CD8-positive, alpha-beta memory T cell (primary cell): ENCODE data around the gene NFE2L1. TPM values are rescaled to one million over a fixed set of nuclear protein-coding genes. Genes with fewer than 3 reads are reported as not detected.

Experiments used
- CTCF ChIA-PET: fragments of 350-600 bp; sonication (Branson Sonifier 250); formaldehyde crosslinking; loops from one replicate; lab custom pipeline; 2021; ENCODE audit warnings: antibody characterized with exemption; lab: Charles Lee
- POLR2A ChIA-PET: fragments of 350-600 bp; sonication (Branson Sonifier 250); formaldehyde crosslinking; loops from one replicate; lab custom pipeline; 2021; ENCODE audit warnings: antibody characterized with exemption; lab: Charles Lee
- DNase-seq, 5 donors: peaks; one replicate each; pipeline versions ENCODE4 v3.0.0 to v3.0.0-alpha.2; 2020 to 2022; ENCODE audit warnings: mixed read lengths in 1 of 5
- H3K27ac ChIP-seq: one replicate; pipeline ENCODE4 v1.7.0; 2013; ENCODE audit warnings: low read depth, mild to moderate bottlenecking, low read length, moderate library complexity
- H3K27me3 ChIP-seq: 2 replicates; pipeline ENCODE4 v1.7.0; 2013; ENCODE audit warnings: low read length, mild to moderate bottlenecking; ENCODE audit not compliant: insufficient read depth, poor library complexity, severe bottlenecking
- H3K36me3 ChIP-seq: 2 replicates; pipeline ENCODE4 v1.7.0; 2013; ENCODE audit warnings: mild to moderate bottlenecking, low read length, moderate library complexity; ENCODE audit not compliant: insufficient read depth
- H3K4me1 ChIP-seq: 2 replicates; pipeline ENCODE4 v1.7.0; 2013; ENCODE audit warnings: mild to moderate bottlenecking, low read length, moderate library complexity; ENCODE audit not compliant: insufficient read depth
- H3K4me3 ChIP-seq: 2 replicates; pipeline ENCODE4 v1.7.0; 2013; ENCODE audit warnings: mild to moderate bottlenecking, low read length
- H3K9me3 ChIP-seq: 2 replicates; pipeline ENCODE4 v1.7.0; 2013; ENCODE audit warnings: mild to moderate bottlenecking, low read length
- H3K27ac Mint-ChIP-seq, 8 donors: one replicate each; pipeline ENCODE4 v1.8.0; 2020 to 2021; ENCODE audit warnings: mixed read lengths in 8 of 8, mild to moderate bottlenecking in 6 of 8, inconsistent platforms in 3 of 8, moderate library complexity in 3 of 8
- H3K27me3 Mint-ChIP-seq, 2 donors: one replicate each; pipeline ENCODE4 v1.8.0; 2020 to 2021; ENCODE audit warnings: mixed read lengths in 2 of 2, mild to moderate bottlenecking in 1 of 2, moderate library complexity in 1 of 2
- H3K36me3 Mint-ChIP-seq, 3 donors: one replicate each; pipeline ENCODE4 v1.8.0; 2020 to 2021; ENCODE audit warnings: mixed read lengths in 3 of 3, inconsistent platforms in 1 of 3, mild to moderate bottlenecking in 1 of 3
- H3K4me1 Mint-ChIP-seq, 3 donors: one replicate each; pipeline ENCODE4 v1.8.0; 2020 to 2021; ENCODE audit warnings: mixed read lengths in 3 of 3, inconsistent platforms in 1 of 3, mild to moderate bottlenecking in 1 of 3
- H3K4me3 Mint-ChIP-seq, 7 donors: one replicate each; pipeline ENCODE4 v1.8.0; 2020 to 2021; ENCODE audit warnings: mixed read lengths in 7 of 7, mild to moderate bottlenecking in 6 of 7, moderate library complexity in 4 of 7, inconsistent platforms in 2 of 7
- H3K9me3 Mint-ChIP-seq, 5 donors: one replicate each; pipeline ENCODE4 v1.8.0; 2020 to 2022; ENCODE audit warnings: mixed read lengths in 5 of 5, mild to moderate bottlenecking in 3 of 5, moderate library complexity in 2 of 5, inconsistent platforms in 1 of 5
- polyA plus RNA-seq: library from polyadenylated mRNA; unstranded; fragments of 300-500 nt; fragmentation: Illumina TruSeq; gene quantifications from one replicate; pipeline ENCODE4 v1.2.3, GENCODE V29; 2021
- total RNA-seq, 2 experiments: library from RNA; stranded (reverse); gene quantifications; one replicate each; pipeline ENCODE4 v1.2.3, GENCODE V29; 2021

Gene NFE2L1
- total and polyA plus RNA-seq, 3 experiments from 2014 or later: 13.1 to 98.4 (median 94.5) TPM

DNA sequence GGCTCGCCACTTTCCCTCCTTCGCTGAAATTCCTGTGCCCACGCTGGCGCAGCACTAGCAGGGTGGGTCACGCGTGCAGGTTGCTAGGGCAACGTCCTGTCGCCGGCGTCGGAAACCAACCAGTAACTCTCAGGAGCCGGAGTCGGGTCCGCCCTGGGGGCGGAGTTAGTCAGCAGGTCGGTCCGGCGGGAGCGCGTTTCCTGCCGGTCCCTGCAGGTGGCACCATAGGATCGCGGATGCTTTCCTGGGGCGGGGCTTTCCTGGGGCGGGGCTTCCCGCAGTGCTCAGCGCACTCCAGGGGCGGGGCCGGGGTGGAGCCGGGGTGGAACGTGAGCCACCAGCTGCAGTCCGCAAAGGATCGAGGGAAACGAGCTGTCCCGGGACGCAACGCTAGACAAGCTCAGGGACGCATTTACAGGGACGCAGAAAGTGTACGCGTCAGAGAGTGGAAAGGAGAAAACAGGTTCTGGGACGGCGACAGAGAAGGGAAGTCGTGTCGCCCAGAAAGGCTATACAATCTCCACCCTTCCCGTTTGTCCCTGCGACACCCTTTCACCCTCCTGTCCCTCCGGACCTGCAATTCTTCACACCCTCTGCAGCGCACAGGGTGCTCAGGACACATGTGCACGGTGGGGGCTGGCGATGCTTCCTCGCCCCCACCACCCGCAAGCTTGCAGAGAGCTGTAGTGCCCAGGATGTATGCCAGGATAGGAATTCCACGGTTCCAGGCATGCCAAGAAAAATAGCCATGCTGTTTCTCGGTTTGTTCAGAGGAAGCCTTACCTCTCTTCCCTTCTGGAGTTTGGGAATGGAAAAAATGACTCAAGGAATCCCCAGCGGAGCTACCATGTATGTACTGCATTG lies 22.9 kb upstream of the NFE2L1 start:
- H3K9me3 ChIP-seq: no peaks in the 10 kb centered on the region
- peak overlapping the region; percentile 81 to 96 (median 88) for H3K4me3 Mint-ChIP-seq
- DNase-seq: peak; percentile 93 to 99 (median 98)
- H3K36me3 ChIP-seq: no peaks in the 10 kb centered on the region
- peaks cover 36% of the 10 kb centered on the region for H3K4me1 ChIP-seq
- H3K4me3 ChIP-seq: peak overlapping the region; percentile 60
- H3K27me3 ChIP-seq: peaks cover 10% of the 10 kb centered on the region
- peak overlapping the region; percentile 49 for H3K27ac ChIP-seq
- no peaks in the 10 kb centered on the region for H3K36me3 Mint-ChIP-seq
- POLR2A ChIA-PET: interaction anchor here (0.6 to 1.4 kb wide), 3 partner anchors 18 to 570 kb away, joined by 3 to 8 read pairs (median 4); no protein-coding TSS in a partner anchor
- no peaks in the 10 kb centered on the region for H3K9me3 Mint-ChIP-seq
- H3K27ac Mint-ChIP-seq: peak overlapping the region; percentile 56 to 97 (median 90)
- peaks cover 19 to 27% of the 10 kb centered on the region in 2 donors for H3K27me3 Mint-ChIP-seq
- CTCF ChIA-PET: interaction anchor here (0.6 to 3.8 kb wide), 25 partner anchors 10 to 611 kb away, joined by 3 to 45 read pairs (median 4); partner anchors contain the start of genes CDK5RAP3, COPZ2, HOXB5 and NFE2L1
- H3K4me1 Mint-ChIP-seq: peaks cover 24 to 35% (median 27%) of the 10 kb centered on the region in 3 donors

DNA sequence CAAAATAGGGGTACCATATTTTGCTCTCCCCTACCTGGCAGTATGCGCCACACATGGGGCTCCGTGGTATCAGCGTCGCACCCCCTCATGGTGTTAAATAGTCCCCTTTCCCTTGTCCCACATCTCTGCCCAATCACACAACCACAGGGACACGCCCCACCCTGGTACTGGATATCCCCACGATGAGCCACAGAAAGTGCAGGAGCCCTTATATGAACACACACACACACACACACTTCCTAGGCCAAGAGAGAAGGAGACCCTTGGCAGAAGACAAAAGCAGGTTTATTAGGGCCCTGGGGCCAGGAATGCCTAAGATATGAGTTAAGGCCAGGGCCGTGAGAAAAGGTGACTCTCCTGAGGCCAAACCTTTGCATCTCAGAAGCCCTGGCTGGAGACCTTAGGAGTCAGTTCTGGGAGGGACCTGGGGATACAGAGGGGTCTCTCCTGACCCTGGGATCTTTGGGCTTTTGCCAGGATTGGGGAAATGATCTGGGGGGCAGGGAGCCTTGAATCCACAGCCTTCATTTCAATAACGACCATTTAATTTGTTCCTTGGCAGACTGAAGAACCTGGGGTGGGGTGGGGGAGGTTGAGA lies 22.2 kb upstream of the NFE2L1 start:
- peak overlapping the region in 2 of 8 donors; percentile 25 to 82 for H3K27ac Mint-ChIP-seq
- Histone ChIP-seq H3K36me3 (no peaks in the 10 kb centered on the region), H3K9me3 (no peaks in the 10 kb centered on the region), H3K27me3 (peaks cover 10% of the 10 kb centered on the region), H3K27ac (no peak overlapping the region), H3K4me1 (peaks cover 36% of the 10 kb centered on the region), H3K4me3 (peak overlapping the region; percentile 60)
- ChIA-PET POLR2A (interaction anchor here (0.6 to 1.4 kb wide), 5 partner anchors 15 to 569 kb away, joined by 3 to 8 read pairs (median 3); partner anchors contain the start of gene NFE2L1), CTCF (interaction anchor here (0.6 to 3.8 kb wide), 28 partner anchors 10 to 611 kb away, joined by 3 to 45 read pairs (median 5); partner anchors contain the start of genes CDK5RAP3, COPZ2, HOXB5 and NFE2L1)
- no peaks in the 10 kb centered on the region for H3K36me3 Mint-ChIP-seq
- no peaks in the 10 kb centered on the region for H3K9me3 Mint-ChIP-seq
- H3K27me3 Mint-ChIP-seq: peaks cover 23 to 35% of the 10 kb centered on the region in 2 donors
- no peak for DNase-seq
- peak overlapping the region; percentile 63 to 96 (median 88) for H3K4me3 Mint-ChIP-seq
- H3K4me1 Mint-ChIP-seq: peaks cover 24 to 35% (median 27%) of the 10 kb centered on the region in 3 donors

GRCh38 chr17:48026502-48027321 lies 21.4 kb upstream of the NFE2L1 start:
- Histone ChIP-seq H3K27ac (no peak overlapping the region), H3K4me1 (peaks cover 36% of the 10 kb centered on the region), H3K4me3 (no peak overlapping the region), H3K27me3 (peaks cover 10% of the 10 kb centered on the region), H3K36me3 (no peaks in the 10 kb centered on the region), H3K9me3 (no peaks in the 10 kb centered on the region)
- Mint-ChIP-seq H3K36me3 (no peaks in the 10 kb centered on the region), H3K4me3 (peak overlapping the region in 5 of 7 donors; percentile 28 to 96 (median 63)), H3K9me3 (no peaks in the 10 kb centered on the region), H3K27me3 (peaks cover 25 to 34% of the 10 kb centered on the region in 2 donors), H3K4me1 (peaks cover 24 to 35% (median 27%) of the 10 kb centered on the region in 3 donors), H3K27ac (peak overlapping the region in 2 of 8 donors; percentile 25 to 33)
- POLR2A ChIA-PET: interaction anchor here (0.6 to 0.7 kb wide), 2 partner anchors 15 to 21 kb away, joined by 3 read pairs; partner anchors contain the start of gene NFE2L1
- CTCF ChIA-PET: interaction anchor here (0.7 to 3.8 kb wide), 21 partner anchors 9 to 610 kb away, joined by 3 to 45 read pairs (median 5); partner anchors contain the start of genes CDK5RAP3, COPZ2, HOXB5 and NFE2L1
- DNase-seq: peak; percentile 57 to 80 (median 62)

GRCh38 chr17:48027322-48027981 lies 20.7 kb upstream of the NFE2L1 start:
- CTCF ChIA-PET: interaction anchor here (0.7 to 3.8 kb wide), 16 partner anchors 8 to 591 kb away, joined by 3 to 45 read pairs (median 8); partner anchors contain the start of genes CDK5RAP3, COPZ2, HOXB5 and NFE2L1
- POLR2A ChIA-PET: no interaction called here
- H3K4me1 Mint-ChIP-seq: peaks cover 24 to 35% (median 27%) of the 10 kb centered on the region in 3 donors
- H3K27ac Mint-ChIP-seq: no peak overlapping the region
- Histone ChIP-seq H3K27ac (no peak overlapping the region), H3K4me3 (no peak overlapping the region), H3K9me3 (no peaks in the 10 kb centered on the region), H3K36me3 (no peaks in the 10 kb centered on the region), H3K4me1 (peaks cover 36% of the 10 kb centered on the region), H3K27me3 (peaks cover 12% of the 10 kb centered on the region)
- no peaks in the 10 kb centered on the region for H3K36me3 Mint-ChIP-seq
- H3K27me3 Mint-ChIP-seq: peaks cover 25 to 35% of the 10 kb centered on the region in 2 donors
- DNase-seq: no peak
- no peak overlapping the region for H3K4me3 Mint-ChIP-seq
- H3K9me3 Mint-ChIP-seq: no peaks in the 10 kb centered on the region

DNA sequence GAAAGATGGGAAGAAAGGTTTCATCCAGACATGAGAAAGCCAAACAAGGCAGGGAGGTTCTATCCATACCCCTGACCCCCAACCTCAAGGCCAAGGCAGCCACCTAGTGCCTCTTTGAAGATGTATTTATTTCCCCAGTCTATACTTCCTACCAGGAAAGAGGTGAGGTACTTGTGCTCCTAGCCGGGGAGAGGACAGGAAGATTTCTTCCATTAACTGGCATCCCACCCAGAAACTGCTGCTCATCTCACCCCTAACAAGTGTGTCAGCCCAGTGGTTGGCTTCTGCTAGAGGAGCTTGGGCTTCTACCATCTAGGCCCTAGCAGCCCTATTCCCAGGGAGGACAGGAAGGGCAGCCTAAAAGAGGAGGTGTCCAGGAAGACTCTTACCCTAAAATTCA lies 19.4 kb upstream of the NFE2L1 start:
- POLR2A ChIA-PET: no interaction called here
- H3K36me3 Mint-ChIP-seq: no peaks in the 10 kb centered on the region

DNA sequence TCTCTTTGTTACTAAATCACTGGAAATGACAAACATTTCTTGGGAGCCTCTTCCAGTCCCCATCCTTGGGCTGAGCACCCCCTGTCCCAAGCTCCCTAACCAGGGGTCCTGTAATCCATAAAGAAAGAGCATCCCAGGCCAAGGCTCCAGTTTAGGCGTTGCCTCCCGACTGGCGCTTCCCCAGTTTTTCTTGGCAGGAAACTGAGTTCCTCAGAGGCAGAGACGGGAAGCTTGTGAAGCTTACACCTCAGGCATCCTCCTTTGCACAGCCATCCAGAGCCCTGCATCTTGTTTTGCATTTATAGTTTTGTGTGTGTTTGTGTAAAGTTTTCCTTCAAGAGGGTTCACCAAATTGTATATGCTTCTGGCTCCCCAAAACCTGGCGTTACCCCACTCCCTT lies 17.6 kb upstream of the NFE2L1 start:
- peaks cover 22 to 38% of the 10 kb centered on the region in 2 donors for H3K27me3 Mint-ChIP-seq
- no peak overlapping the region for H3K27ac Mint-ChIP-seq
- ChIA-PET CTCF (interaction anchor here (0.9 to 1.8 kb wide), 5 partner anchors 18 to 66 kb away, joined by 3 to 5 read pairs (median 4); partner anchors contain the start of genes CDK5RAP3 and NFE2L1), POLR2A (no interaction called here)
- H3K9me3 ChIP-seq: no peaks in the 10 kb centered on the region
- H3K4me3 ChIP-seq: no peak overlapping the region
- no peak for DNase-seq
- H3K27me3 ChIP-seq: peaks cover 5% of the 10 kb centered on the region
- H3K36me3 Mint-ChIP-seq: no peaks in the 10 kb centered on the region
- peaks cover 13% of the 10 kb centered on the region for H3K4me1 ChIP-seq
- H3K9me3 Mint-ChIP-seq: no peaks in the 10 kb centered on the region
- peaks cover 8 to 13% (median 12%) of the 10 kb centered on the region in 3 donors for H3K4me1 Mint-ChIP-seq
- H3K36me3 ChIP-seq: no peaks in the 10 kb centered on the region
- no peak overlapping the region for H3K27ac ChIP-seq
- H3K4me3 Mint-ChIP-seq: no peak overlapping the region

More for the DNA sequence above, 19.4 kb upstream of the NFE2L1 start:
- H3K4me3 ChIP-seq: no peak overlapping the region
- CTCF ChIA-PET: interaction anchor here (1.1 kb wide), 1 partner anchor 46 kb away, joined by 6 read pairs; no protein-coding TSS in a partner anchor
- no peak overlapping the region for H3K27ac ChIP-seq
- H3K9me3 ChIP-seq: no peaks in the 10 kb centered on the region
- H3K27ac Mint-ChIP-seq: no peak overlapping the region
- peaks cover 10% of the 10 kb centered on the region for H3K27me3 ChIP-seq
- H3K36me3 ChIP-seq: no peaks in the 10 kb centered on the region
- no peak for DNase-seq
- H3K27me3 Mint-ChIP-seq: peaks cover 27 to 38% of the 10 kb centered on the region in 2 donors
- peaks cover 22 to 27% (median 27%) of the 10 kb centered on the region in 3 donors for H3K4me1 Mint-ChIP-seq
- peaks cover 28% of the 10 kb centered on the region for H3K4me1 ChIP-seq
- no peak overlapping the region for H3K4me3 Mint-ChIP-seq
- no peaks in the 10 kb centered on the region for H3K9me3 Mint-ChIP-seq
